Panc1 (cell line): ENCODE measurements around the gene IL1RAPL1. TPM values are rescaled to one million over a fixed set of nuclear protein-coding genes. Genes with fewer than 3 reads are reported as not detected.
"Not testable (repeated sequence)": the region's sequence is repeated elsewhere in the genome, so short reads cannot be mapped to it uniquely, and the experiment has no call there.

Source experiments
- ATAC-seq: fragments of 200-7000 bp; cut with Tn5 transposase; 2 replicates; pipeline ENCODE4 v1.9.1; 2020; ENCODE audit warnings: mild to moderate bottlenecking, moderate library complexity
- BruUV-seq: library from RNA; stranded (reverse); fragments of 400-500 nt; replicated peaks from 2 replicates; lab custom pipeline; 2021; lab: Mats Ljungman, UMichigan
- CTCF ChIA-PET: fragments of 300-600 bp; sonication (Branson Sonifier 250); formaldehyde crosslinking; loops from one replicate; lab custom pipeline; 2022; ENCODE audit warnings: antibody characterized with exemption; lab: Charles Lee
- POLR2A ChIA-PET: fragments of 300-600 bp; sonication (Branson Sonifier 250); formaldehyde crosslinking; loops from one replicate; lab custom pipeline; 2022; ENCODE audit warnings: antibody characterized with exemption; lab: Charles Lee
- DNase-seq: peaks from one replicate; pipeline ENCODE4 v3.0.0-alpha.2; 2010; ENCODE audit warnings: low read depth, low spot score
- H3K27ac ChIP-seq: 2 replicates; pipeline ENCODE4 v1.5.1; 2011; ENCODE audit warnings: mild to moderate bottlenecking, low read length, inconsistent platforms
- H3K27me3 ChIP-seq: fragments of 200-500 bp; sonication (Bioruptor generic); 2 replicates; pipeline ENCODE4 v1.6.0; 2014; ENCODE audit warnings: low read length, inconsistent platforms; ENCODE audit not compliant: control insufficient read depth, insufficient read depth
- H3K36me3 ChIP-seq: fragments of 200-500 bp; sonication (Bioruptor generic); 2 replicates; pipeline ENCODE4 v1.5.1; 2014; ENCODE audit warnings: inconsistent platforms, mild to moderate bottlenecking, low read length, moderate library complexity; ENCODE audit not compliant: control insufficient read depth, insufficient read depth
- H3K4me1 ChIP-seq: 2 replicates; pipeline ENCODE4 v1.5.1; 2011; ENCODE audit warnings: inconsistent platforms, mild to moderate bottlenecking, low read length, moderate library complexity; ENCODE audit not compliant: control insufficient read depth, insufficient read depth
- H3K4me3 ChIP-seq, 2 experiments: 2 replicates each; pipeline ENCODE4 v1.5.1; 2011 to 2012; ENCODE audit warnings: low read depth in 2 of 2, low read length in 2 of 2, mild to moderate bottlenecking in 2 of 2, inconsistent platforms in 1 of 2, moderate library complexity in 1 of 2
- H3K9me3 ChIP-seq: fragments of 200-500 bp; sonication (Bioruptor generic); 2 replicates; pipeline ENCODE4 v1.5.1; 2014; ENCODE audit warnings: low read depth, mild to moderate bottlenecking, inconsistent platforms, low read length, moderate library complexity; ENCODE audit not compliant: control insufficient read depth, insufficient read depth
- POLR2AphosphoS5 ChIP-seq: IDR thresholded peaks from 2 replicates; pipeline ENCODE4 v1.6.1; 2012; ENCODE audit warnings: mild to moderate bottlenecking, low read depth, low read length, moderate library complexity
- SIN3A ChIP-seq: IDR thresholded peaks from 2 replicates; pipeline ENCODE4 v1.6.1; 2012; ENCODE audit warnings: low read depth, mild to moderate bottlenecking, low read length, moderate library complexity, borderline replicate concordance; ENCODE audit not compliant: insufficient read depth
- TCF7L2 ChIP-seq: IDR thresholded peaks from 2 replicates; pipeline ENCODE4 v1.6.1; 2011; ENCODE audit warnings: mild to moderate bottlenecking, low read depth, low read length, inconsistent platforms
- in situ Hi-C: cut with HindIII; loops from 2 replicates; pipeline ENCODE4 v1.10.0; 2016; ENCODE audit warnings: low sequenced_read_pairs, low pct_unique_long_range_greater_than_20kb
- intact Hi-C: fragments of 100-400 bp; cut with micrococcal nuclease; formaldehyde crosslinking; loops from one replicate; pipeline ENCODE4 v1.10.0; 2022; ENCODE audit not compliant: unreplicated experiment
- total RNA-seq: library from RNA; stranded (reverse); gene quantifications from one replicate; pipeline ENCODE4 v1.2.1, GENCODE V29; 2021; ENCODE audit not compliant: unreplicated experiment
- TF ChIP-seq, protein P1 (sequence below): fragments of 450-650 bp; IDR thresholded peaks from 2 replicates; pipeline ENCODE4 v1.5.1; 2017; ENCODE audit warnings: mild to moderate bottlenecking
- TF ChIP-seq, protein P2 (sequence below), 2 experiments: IDR thresholded peaks; 2 replicates each; pipeline ENCODE4 v1.6.1; 2011 to 2012; ENCODE audit warnings: low read depth in 2 of 2, control low read depth in 1 of 2, low read length in 1 of 2, mild to moderate bottlenecking in 1 of 2, moderate library complexity in 1 of 2; ENCODE audit not compliant: insufficient read depth in 1 of 2

The IL1RAPL1 gene
- total RNA-seq, 1 experiment from 2014 or later = 0.59 TPM

DNA sequence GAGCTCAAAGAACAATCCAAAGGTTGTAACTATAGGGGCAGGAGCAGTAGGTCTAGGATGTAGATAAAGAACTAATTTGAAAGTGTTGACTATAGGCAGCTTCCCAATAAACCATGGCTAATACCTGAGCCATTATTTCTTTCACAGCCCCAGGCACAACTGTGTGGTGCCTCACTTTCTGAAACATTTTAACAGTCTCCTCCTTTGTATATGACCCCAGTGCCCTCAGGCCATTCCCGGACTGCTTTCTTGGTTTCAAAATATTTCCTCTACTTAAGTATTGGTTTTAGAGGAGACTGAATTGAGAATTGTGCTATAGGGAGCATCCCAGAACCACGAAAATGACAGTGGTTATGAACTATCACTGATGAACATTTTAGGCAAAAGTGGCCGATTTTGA, 728.7 kb downstream of the IL1RAPL1 start:
- ATAC-seq (no peak), DNase-seq (no peak)
- no peak overlapping the region for H3K27ac ChIP-seq
- H3K9me3 ChIP-seq = no peaks in the 10 kb centered on the region
- TF ChIP-seq SIN3A (no peak), POLR2AphosphoS5 (no peak), TCF7L2 (no peak)
- TF ChIP-seq, protein P1, sequence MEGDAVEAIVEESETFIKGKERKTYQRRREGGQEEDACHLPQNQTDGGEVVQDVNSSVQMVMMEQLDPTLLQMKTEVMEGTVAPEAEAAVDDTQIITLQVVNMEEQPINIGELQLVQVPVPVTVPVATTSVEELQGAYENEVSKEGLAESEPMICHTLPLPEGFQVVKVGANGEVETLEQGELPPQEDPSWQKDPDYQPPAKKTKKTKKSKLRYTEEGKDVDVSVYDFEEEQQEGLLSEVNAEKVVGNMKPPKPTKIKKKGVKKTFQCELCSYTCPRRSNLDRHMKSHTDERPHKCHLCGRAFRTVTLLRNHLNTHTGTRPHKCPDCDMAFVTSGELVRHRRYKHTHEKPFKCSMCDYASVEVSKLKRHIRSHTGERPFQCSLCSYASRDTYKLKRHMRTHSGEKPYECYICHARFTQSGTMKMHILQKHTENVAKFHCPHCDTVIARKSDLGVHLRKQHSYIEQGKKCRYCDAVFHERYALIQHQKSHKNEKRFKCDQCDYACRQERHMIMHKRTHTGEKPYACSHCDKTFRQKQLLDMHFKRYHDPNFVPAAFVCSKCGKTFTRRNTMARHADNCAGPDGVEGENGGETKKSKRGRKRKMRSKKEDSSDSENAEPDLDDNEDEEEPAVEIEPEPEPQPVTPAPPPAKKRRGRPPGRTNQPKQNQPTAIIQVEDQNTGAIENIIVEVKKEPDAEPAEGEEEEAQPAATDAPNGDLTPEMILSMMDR = no peak
- TF ChIP-seq, protein P2, sequence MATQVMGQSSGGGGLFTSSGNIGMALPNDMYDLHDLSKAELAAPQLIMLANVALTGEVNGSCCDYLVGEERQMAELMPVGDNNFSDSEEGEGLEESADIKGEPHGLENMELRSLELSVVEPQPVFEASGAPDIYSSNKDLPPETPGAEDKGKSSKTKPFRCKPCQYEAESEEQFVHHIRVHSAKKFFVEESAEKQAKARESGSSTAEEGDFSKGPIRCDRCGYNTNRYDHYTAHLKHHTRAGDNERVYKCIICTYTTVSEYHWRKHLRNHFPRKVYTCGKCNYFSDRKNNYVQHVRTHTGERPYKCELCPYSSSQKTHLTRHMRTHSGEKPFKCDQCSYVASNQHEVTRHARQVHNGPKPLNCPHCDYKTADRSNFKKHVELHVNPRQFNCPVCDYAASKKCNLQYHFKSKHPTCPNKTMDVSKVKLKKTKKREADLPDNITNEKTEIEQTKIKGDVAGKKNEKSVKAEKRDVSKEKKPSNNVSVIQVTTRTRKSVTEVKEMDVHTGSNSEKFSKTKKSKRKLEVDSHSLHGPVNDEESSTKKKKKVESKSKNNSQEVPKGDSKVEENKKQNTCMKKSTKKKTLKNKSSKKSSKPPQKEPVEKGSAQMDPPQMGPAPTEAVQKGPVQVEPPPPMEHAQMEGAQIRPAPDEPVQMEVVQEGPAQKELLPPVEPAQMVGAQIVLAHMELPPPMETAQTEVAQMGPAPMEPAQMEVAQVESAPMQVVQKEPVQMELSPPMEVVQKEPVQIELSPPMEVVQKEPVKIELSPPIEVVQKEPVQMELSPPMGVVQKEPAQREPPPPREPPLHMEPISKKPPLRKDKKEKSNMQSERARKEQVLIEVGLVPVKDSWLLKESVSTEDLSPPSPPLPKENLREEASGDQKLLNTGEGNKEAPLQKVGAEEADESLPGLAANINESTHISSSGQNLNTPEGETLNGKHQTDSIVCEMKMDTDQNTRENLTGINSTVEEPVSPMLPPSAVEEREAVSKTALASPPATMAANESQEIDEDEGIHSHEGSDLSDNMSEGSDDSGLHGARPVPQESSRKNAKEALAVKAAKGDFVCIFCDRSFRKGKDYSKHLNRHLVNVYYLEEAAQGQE (IDR thresholded peaks at IDR 0.05; ENCODE audit: insufficient read depth in 1 of 2, low read depth in 2 of 2, low read length in 1 of 2) = no peak
- in situ Hi-C loops = no loop called here
- H3K36me3 ChIP-seq = no peaks in the 10 kb centered on the region
- no TSS peak for BruUV-seq
- CTCF ChIA-PET = no interaction called here
- intact Hi-C loops = no loop called here
- no peaks in the 10 kb centered on the region for H3K27me3 ChIP-seq
- POLR2A ChIA-PET = no interaction called here
- H3K4me1 ChIP-seq = no peaks in the 10 kb centered on the region
- H3K4me3 ChIP-seq = no peak overlapping the region

DNA sequence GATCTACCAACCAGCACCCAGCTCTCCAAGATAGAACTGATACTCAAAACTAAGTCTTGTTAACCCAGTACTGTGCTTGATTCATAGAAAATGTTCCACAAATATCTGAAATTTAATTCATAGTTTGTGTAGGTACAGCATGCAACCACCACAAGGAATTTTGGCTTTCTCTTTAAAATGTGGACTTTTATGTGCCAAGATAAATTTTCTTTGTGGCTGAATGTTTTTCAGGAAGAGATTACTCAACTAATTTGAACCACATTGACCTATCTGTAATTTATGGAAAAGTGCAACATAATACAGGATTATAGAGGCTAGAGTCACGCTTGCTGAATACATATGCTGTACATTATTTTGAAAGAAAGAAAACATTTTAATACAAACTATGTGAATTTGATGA, 730.8 kb downstream of the IL1RAPL1 start:
- POLR2A ChIA-PET = no interaction called here
- intact Hi-C loops = no loop called here

DNA sequence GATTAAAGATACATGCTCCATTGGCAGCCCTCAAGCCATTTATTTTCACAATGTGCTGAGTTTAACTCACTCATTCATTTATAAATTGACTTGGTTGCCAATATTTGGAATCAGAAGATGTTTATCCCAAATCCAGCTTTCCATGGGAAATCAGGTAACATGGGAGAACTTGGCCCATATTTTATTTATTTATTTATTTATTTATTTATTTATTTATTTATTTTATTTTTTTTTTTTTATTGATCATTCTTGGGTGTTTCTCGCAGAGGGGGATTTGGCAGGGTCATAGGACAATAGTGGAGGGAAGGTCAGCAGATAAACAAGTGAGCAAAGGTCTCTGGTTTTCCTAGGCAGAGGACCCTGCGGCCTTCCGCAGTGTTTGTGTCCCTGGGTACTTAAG, 745.2 kb downstream of the IL1RAPL1 start:
- in situ Hi-C loops = not testable (repeated sequence)

More for the DNA sequence above, 730.8 kb downstream of the IL1RAPL1 start:
- CTCF ChIA-PET = no interaction called here
- Histone ChIP-seq H3K4me1 (no peaks in the 10 kb centered on the region), H3K36me3 (no peaks in the 10 kb centered on the region), H3K4me3 (no peak overlapping the region), H3K27me3 (no peaks in the 10 kb centered on the region), H3K9me3 (no peaks in the 10 kb centered on the region), H3K27ac (no peak overlapping the region)
- no TSS peak for BruUV-seq
- TF ChIP-seq POLR2AphosphoS5 (no peak), TCF7L2 (no peak), SIN3A (no peak)
- TF ChIP-seq, protein P2 (IDR thresholded peaks at IDR 0.05; ENCODE audit: insufficient read depth in 1 of 2, low read depth in 2 of 2, low read length in 1 of 2) = no peak
- TF ChIP-seq, protein P1 = no peak
- in situ Hi-C loops = no loop called here
- ATAC-seq (no peak), DNase-seq (no peak)

DNA sequence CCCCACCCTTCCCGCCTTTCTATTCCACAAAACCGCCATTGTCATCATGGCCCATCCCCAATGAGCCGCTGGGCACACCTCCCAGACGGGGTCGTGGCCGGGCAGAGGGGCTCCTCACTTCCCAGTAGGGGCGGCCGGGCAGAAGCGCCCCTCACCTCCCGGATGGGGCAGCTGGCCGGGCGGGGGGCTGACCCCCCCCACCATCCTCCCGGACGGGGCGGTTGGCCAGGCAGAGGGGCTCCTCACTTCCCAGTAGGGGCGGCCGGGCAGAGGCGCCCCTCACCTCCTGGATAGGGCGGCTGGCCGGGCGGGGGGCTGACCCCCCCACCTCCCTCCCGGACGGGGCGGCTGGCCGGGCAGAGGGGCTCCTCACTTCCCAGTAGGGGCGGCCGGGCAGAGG, 745.8 kb downstream of the IL1RAPL1 start:
- H3K4me1 ChIP-seq, POLR2A ChIA-PET, H3K27me3 ChIP-seq, DNase-seq, H3K4me3 ChIP-seq, BruUV-seq, CTCF ChIA-PET, H3K27ac ChIP-seq, ATAC-seq, in situ Hi-C loops, H3K36me3 ChIP-seq, intact Hi-C loops, H3K9me3 ChIP-seq: not testable (repeated sequence)

More for the DNA sequence above, 745.2 kb downstream of the IL1RAPL1 start:
- BruUV-seq, intact Hi-C loops, POLR2A ChIA-PET, CTCF ChIA-PET, DNase-seq, H3K4me3 ChIP-seq, H3K4me1 ChIP-seq, H3K9me3 ChIP-seq, H3K27me3 ChIP-seq, H3K36me3 ChIP-seq, ATAC-seq, H3K27ac ChIP-seq: not testable (repeated sequence)
